Mesothelial cell of epicardium (in vitro differentiated cells): ENCODE data around the gene CALML6. TPM values are rescaled to one million over a fixed set of nuclear protein-coding genes. Genes with fewer than 3 reads are reported as not detected.

Source experiments
- DNase-seq, 2 experiments: peaks; one replicate each; pipeline ENCODE4 v3.0.0; 2021; ENCODE audit warnings: low spot score in 2 of 2; ENCODE audit not compliant: unreplicated experiment in 2 of 2
- H3K27ac Mint-ChIP-seq: 2 replicates; pipeline ENCODE4 v1.8.0; 2021; ENCODE audit warnings: mixed read lengths
- H3K27me3 Mint-ChIP-seq: 2 replicates; pipeline ENCODE4 v1.8.0; 2021; ENCODE audit warnings: low read depth, mixed read lengths
- H3K36me3 Mint-ChIP-seq: 2 replicates; pipeline ENCODE4 v1.8.0; 2021; ENCODE audit warnings: mixed read lengths
- H3K4me1 Mint-ChIP-seq: 2 replicates; pipeline ENCODE4 v1.8.0; 2021; ENCODE audit warnings: mixed read lengths
- H3K4me3 Mint-ChIP-seq: 2 replicates; pipeline ENCODE4 v1.8.0; 2021; ENCODE audit warnings: mild to moderate bottlenecking, moderate library complexity, mixed read lengths
- H3K9me3 Mint-ChIP-seq: 2 replicates; pipeline ENCODE4 v1.8.0; 2021; ENCODE audit warnings: mixed read lengths
- CTCF ChIP-seq: fragments of 200-600 bp; sonication (generic); IDR thresholded peaks from one replicate; pipeline ENCODE4 v1.5.0; 2021; ENCODE audit warnings: antibody characterized with exemption; ENCODE audit not compliant: unreplicated experiment
- total RNA-seq: library from RNA; stranded (reverse); gene quantifications from 3 replicates; pipeline ENCODE4 v1.2.1, GENCODE V29; 2021

Gene CALML6
- total RNA-seq, 1 donor from 2014 or later: 2.7 TPM

- TF ChIP-seq CTCF: no peak
- no peaks in the 10 kb centered on the region for H3K9me3 Mint-ChIP-seq
- H3K27me3 Mint-ChIP-seq: peaks cover 15% of the 10 kb centered on the region
- no peak overlapping the region for H3K27ac Mint-ChIP-seq
- DNase-seq: peak in 1 of 2 experiments; percentile 18
- H3K4me3 Mint-ChIP-seq: peak overlapping the region; percentile 39
- H3K4me1 Mint-ChIP-seq: no peaks in the 10 kb centered on the region
- no peaks in the 10 kb centered on the region for H3K36me3 Mint-ChIP-seq
Measured at GRCh38 chr1:1917304-1917976, 2.4 kb downstream of the CALML6 start.

GRCh38 chr1:1917995-1918900, 3.2 kb downstream of the CALML6 start:
- TF ChIP-seq CTCF: no peak
- H3K4me3 Mint-ChIP-seq: peak overlapping the region; percentile 51
- no peak overlapping the region for H3K27ac Mint-ChIP-seq
- H3K9me3 Mint-ChIP-seq: no peaks in the 10 kb centered on the region
- no peaks in the 10 kb centered on the region for H3K4me1 Mint-ChIP-seq
- DNase-seq: peak in 1 of 2 experiments; percentile 14
- H3K36me3 Mint-ChIP-seq: no peaks in the 10 kb centered on the region
- H3K27me3 Mint-ChIP-seq: peaks cover 15% of the 10 kb centered on the region

GRCh38 chr1:1918901-1919303, 3.8 kb downstream of the CALML6 start, which contains the start of gene TMEM52:
Gene TMEM52, minus strand, starts transcription at chr1:1919279. Its CDS starts 14 bp downstream, at chr1:1919265.
- Mint-ChIP-seq H3K4me3 (peak within 1 kb of the TSS; percentile 51), H3K4me1 (no peaks in the 10 kb centered on the region), H3K9me3 (no peaks in the 10 kb centered on the region), H3K27me3 (peaks cover 12% of the 10 kb centered on the region), H3K27ac (no peak within 1 kb of the TSS), H3K36me3 (no peaks in the 10 kb centered on the region)
- no peak for DNase-seq
- TF ChIP-seq CTCF: no peak

- H3K4me1 Mint-ChIP-seq: no peaks in the 10 kb centered on the region
- peak overlapping the region; percentile 31 for H3K4me3 Mint-ChIP-seq
- H3K27ac Mint-ChIP-seq: no peak overlapping the region
- no peaks in the 10 kb centered on the region for H3K9me3 Mint-ChIP-seq
- H3K36me3 Mint-ChIP-seq: no peaks in the 10 kb centered on the region
- H3K27me3 Mint-ChIP-seq: peaks cover 11% of the 10 kb centered on the region
- peak; percentile 100 for DNase-seq
- TF ChIP-seq CTCF: no peak
Measured at GRCh38 chr1:1919304-1920056, 4.4 kb downstream of the CALML6 start.

GRCh38 chr1:1920057-1920607, 5.1 kb downstream of the CALML6 start:
- Mint-ChIP-seq H3K4me3 (peak overlapping the region; percentile 6), H3K36me3 (no peaks in the 10 kb centered on the region)
- no peak for DNase-seq

More at GRCh38 chr1:1920057-1920607, 5.1 kb downstream of the CALML6 start:
- Mint-ChIP-seq H3K27me3 (peaks cover 11% of the 10 kb centered on the region), H3K9me3 (no peaks in the 10 kb centered on the region), H3K27ac (no peak overlapping the region), H3K4me1 (no peaks in the 10 kb centered on the region)
- TF ChIP-seq CTCF: no peak
